Amygdala (tissue), 56 donors: Measurements from ENCODE around the gene OR6C70.
"Not testable (repeated sequence)": the region's sequence is repeated elsewhere in the genome, so short reads cannot be mapped to it uniquely, and the experiment has no call there.

Source experiments
- DNase-seq, 56 donors: peaks; one replicate each; lab custom pipeline; 2025; lab: John Stamatoyannopoulos, UW

Gene OR6C70

GRCh38 chr12:55470088-55470829 is at the start of gene OR6C70:
Gene OR6C70, minus strand, starts transcription at chr12:55470138. Its CDS starts 0 bp downstream, at chr12:55470138.
- DNase-seq, result no peak

GRCh38 chr12:55516391-55516790 is 46.5 kb upstream of the OR6C70 start:
- no peak for DNase-seq

GRCh38 chr12:55515696-55516095 is 45.8 kb upstream of the OR6C70 start:
- DNase-seq, result no peak

GRCh38 chr12:55501601-55502000 is 31.7 kb upstream of the OR6C70 start:
- DNase-seq, result no peak

GRCh38 chr12:55499810-55500252 is 29.9 kb upstream of the OR6C70 start:
- DNase-seq, result peak in 1 of 56 donors; percentile 7

GRCh38 chr12:55499231-55499630 is 29.3 kb upstream of the OR6C70 start:
- DNase-seq, result no peak

GRCh38 chr12:55495490-55495889 is 25.6 kb upstream of the OR6C70 start:
- no peak for DNase-seq

GRCh38 chr12:55492078-55492477 is 22.1 kb upstream of the OR6C70 start, which contains the start of gene OR6C68:
Gene OR6C68, plus strand, starts transcription at chr12:55492378. Its CDS starts 0 bp downstream, at chr12:55492378.
- no peak for DNase-seq

- not testable (repeated sequence) for DNase-seq
Measured at GRCh38 chr12:55484284-55484683, 14.3 kb upstream of the OR6C70 start.

- not testable (repeated sequence) for DNase-seq
Measured at GRCh38 chr12:55479136-55479535, 9.2 kb upstream of the OR6C70 start.

GRCh38 chr12:55472264-55472663 is 2.3 kb upstream of the OR6C70 start:
- no peak for DNase-seq

GRCh38 chr12:55469291-55469690 is 647 bp downstream of the OR6C70 start:
- DNase-seq, result no peak

GRCh38 chr12:55467836-55468235 is 2.1 kb downstream of the OR6C70 start:
- DNase-seq, result no peak

GRCh38 chr12:55464926-55465325 is 5.0 kb downstream of the OR6C70 start:
- not testable (repeated sequence) for DNase-seq

- DNase-seq, result no peak
Measured at GRCh38 chr12:55448825-55449224, 21.1 kb downstream of the OR6C70 start.

GRCh38 chr12:55446326-55446725 is 23.6 kb downstream of the OR6C70 start:
- DNase-seq, result no peak

- no peak for DNase-seq
Measured at GRCh38 chr12:55445357-55445756, 24.6 kb downstream of the OR6C70 start.

GRCh38 chr12:55443776-55444175 is 26.2 kb downstream of the OR6C70 start, which contains the start of gene OR6C2:
Gene OR6C2, plus strand, starts transcription at chr12:55444076. Its CDS starts 8,138 bp downstream, at chr12:55452214.
- no peak for DNase-seq

GRCh38 chr12:55441233-55441632 is 28.7 kb downstream of the OR6C70 start:
- not testable (repeated sequence) for DNase-seq

- DNase-seq, result no peak
Measured at GRCh38 chr12:55428331-55429243, 41.4 kb downstream of the OR6C70 start.

- no peak for DNase-seq
Measured at GRCh38 chr12:55425954-55426353, 44.0 kb downstream of the OR6C70 start, which contains the start of gene OR6C76. Gene OR6C76, plus strand, starts transcription at chr12:55426254. Its CDS starts 0 bp downstream, at chr12:55426254.
